Endothelial cell of umbilical vein (primary cell): ENCODE results near the gene CD38. TPM values are rescaled to one million over a fixed set of nuclear protein-coding genes. Genes with fewer than 3 reads are reported as not detected.

Experiments used
- BruUV-seq: library from RNA; stranded (reverse); fragments of 400-500 nt; replicated peaks from 2 replicates; lab custom pipeline; 2021; lab: Mats Ljungman, UMichigan
- CTCF ChIA-PET: fragments of 300-600, 350-600 bp; sonication (Branson Sonifier 250); formaldehyde crosslinking; loops from one replicate; lab custom pipeline; 2021; ENCODE audit warnings: antibody characterized with exemption, inconsistent platforms; lab: Charles Lee
- POLR2A ChIA-PET: fragments of 300-600, 350-600 bp; sonication (Branson Sonifier 250); formaldehyde crosslinking; loops from one replicate; lab custom pipeline; 2021; ENCODE audit warnings: antibody characterized with exemption, inconsistent platforms; lab: Charles Lee
- DNase-seq: peaks from one replicate; pipeline ENCODE4 v3.0.0-alpha.2; 2011; ENCODE audit warnings: low read depth, low spot score
- FAIRE-seq: peaks from 2 replicates; lab custom pipeline; 2011; peaks lifted over from hg19 to GRCh38; lab: Jason Lieb, UNC
- H2AFZ ChIP-seq: 2 replicates; pipeline ENCODE4 v1.6.0; 2012; ENCODE audit warnings: low read depth, low read length, control low read depth, inconsistent platforms
- H3K27ac ChIP-seq: 2 replicates; pipeline ENCODE4 v1.5.1; 2011; ENCODE audit warnings: low read depth, mild to moderate bottlenecking, control low read depth, low read length, moderate library complexity; ENCODE audit not compliant: insufficient read depth
- H3K27me3 ChIP-seq, 2 experiments: 2 replicates each; pipeline versions ENCODE4 v1.6.0 to v1.6.1; 2011; ENCODE audit warnings: low read length in 2 of 2, mixed read lengths in 1 of 2; ENCODE audit not compliant: control insufficient read depth in 2 of 2, insufficient read depth in 2 of 2
- H3K36me3 ChIP-seq, 2 experiments: 2 replicates in 1 of 2; 3 replicates in 1 of 2; pipeline ENCODE4 v1.5.1; 2011; ENCODE audit warnings: low read length in 2 of 2, mild to moderate bottlenecking in 1 of 2, moderate library complexity in 1 of 2; ENCODE audit not compliant: control insufficient read depth in 2 of 2, insufficient read depth in 2 of 2; ENCODE audit errors: extremely low read depth in 1 of 2
- H3K4me1 ChIP-seq: 3 replicates; pipeline ENCODE4 v1.5.1; 2011; ENCODE audit warnings: mild to moderate bottlenecking, low read length; ENCODE audit not compliant: control insufficient read depth, insufficient read depth; ENCODE audit errors: extremely low read depth
- H3K4me2 ChIP-seq: 2 replicates; pipeline ENCODE4 v1.6.1; 2011; ENCODE audit warnings: low read length, control low read depth, mixed read lengths; ENCODE audit not compliant: insufficient read depth
- H3K4me3 ChIP-seq, 3 experiments: fragments of 200-600 bp in 1 of 3; sonication (generic), shearing (Covaris generic) in 1 of 3; replicated peaks in 1 of 3; 2 replicates each; pipeline ENCODE4 v1.5.1; 2011 to 2016; ENCODE audit warnings: control low read depth in 3 of 3, low read length in 3 of 3, mild to moderate bottlenecking in 2 of 3, inconsistent platforms in 1 of 3, low read depth in 1 of 3, moderate library complexity in 1 of 3; ENCODE audit not compliant: insufficient read depth in 1 of 3
- H3K79me2 ChIP-seq: 2 replicates; pipeline ENCODE4 v1.6.0; 2012; ENCODE audit warnings: low read length, inconsistent platforms; ENCODE audit not compliant: control insufficient read depth, insufficient read depth
- H3K9ac ChIP-seq: replicated peaks from 2 replicates; pipeline ENCODE3; 2011; ENCODE audit warnings: low read length, control low read depth; ENCODE audit not compliant: insufficient read depth; ENCODE audit errors: extremely low read depth
- H3K9me1 ChIP-seq: replicated peaks from 3 replicates; pipeline ENCODE4 v1.6.0; 2011; ENCODE audit warnings: mild to moderate bottlenecking, low read length; ENCODE audit not compliant: control insufficient read depth, insufficient read depth; ENCODE audit errors: extremely low read depth
- H3K9me3 ChIP-seq: replicated peaks from 2 replicates; pipeline ENCODE4 v1.5.1; 2012; ENCODE audit warnings: low read length, inconsistent platforms; ENCODE audit not compliant: control insufficient read depth, insufficient read depth
- H4K20me1 ChIP-seq: replicated peaks from 2 replicates; pipeline ENCODE3; 2011; ENCODE audit warnings: mild to moderate bottlenecking, low read length; ENCODE audit not compliant: control insufficient read depth, insufficient read depth; ENCODE audit errors: extremely low read depth
- FOS ChIP-seq: IDR thresholded peaks from 2 replicates; pipeline ENCODE4 v1.6.1; 2011; ENCODE audit warnings: mild to moderate bottlenecking, low read length, moderate library complexity, borderline replicate concordance; ENCODE audit not compliant: insufficient read depth
- GATA2 ChIP-seq: IDR thresholded peaks from 2 replicates; pipeline ENCODE4 v1.7.0; 2011; ENCODE audit warnings: low read depth, mild to moderate bottlenecking, moderate library complexity, mixed read lengths, low read length; ENCODE audit not compliant: insufficient read length, insufficient read depth
- JUN ChIP-seq: IDR thresholded peaks from 2 replicates; pipeline ENCODE4 v1.6.1; 2011; ENCODE audit warnings: borderline replicate concordance, low read depth; ENCODE audit not compliant: insufficient read length, insufficient read depth
- POLR2AphosphoS5 ChIP-seq: IDR thresholded peaks from 2 replicates; pipeline ENCODE4 v1.6.1; 2012; ENCODE audit warnings: low read depth, mild to moderate bottlenecking, control low read depth, low read length, moderate library complexity; ENCODE audit not compliant: insufficient read depth
- dilution Hi-C: fragments of 300-500 bp; cut with MboI; formaldehyde crosslinking; loops from one replicate; pipeline ENCODE4 v1.15.0; 2019; ENCODE audit warnings: low sequenced_read_pairs; ENCODE audit not compliant: extremely low pct_ligation_motif_present
- intact Hi-C: fragments of 100-400 bp; cut with micrococcal nuclease; formaldehyde crosslinking; loops from one replicate; pipeline ENCODE4 v1.10.0; 2022
- polyA plus RNA-seq, 4 experiments: library from polyadenylated mRNA; depleted of rRNA in 3 of 4; stranded (reverse) in 3 of 4; unstranded in 1 of 4; fragments of >200 nt; gene quantifications; 2 replicates each; pipeline versions ENCODE4 v1.2.1 to v1.2.3, GENCODE V29; 2011 to 2012; ENCODE audit warnings: missing spikeins in 1 of 4
- total RNA-seq: library from RNA; stranded (reverse); gene quantifications from 2 replicates; pipeline ENCODE4 v1.2.3, GENCODE V29; 2021
- TF ChIP-seq, protein P1 (sequence below), 2 donors: IDR thresholded peaks; 1 replicate in 1 of 2; 2 replicates in 1 of 2; pipeline ENCODE4 v1.5.1; 2011; ENCODE audit warnings: low read length in 2 of 2, mild to moderate bottlenecking in 2 of 2, moderate library complexity in 2 of 2, control low read depth in 1 of 2, inconsistent platforms in 1 of 2, low read depth in 1 of 2; ENCODE audit not compliant: insufficient read depth in 1 of 2; ENCODE audit errors: extremely low read depth in 1 of 2

The CD38 gene
- total and polyA plus RNA-seq, 2 donors (not counting 3 experiments of a cell fraction or from before 2014, with no cell fraction given), result 0.11 to 0.31 TPM

GRCh38 chr4:15754323-15754722 lies 23.8 kb upstream of the CD38 start:
- no peaks in the 10 kb centered on the region for H3K9me3 ChIP-seq
- no peak overlapping the region for H3K4me3 ChIP-seq
- dilution Hi-C loops (no loop called here), intact Hi-C loops (no loop called here)
- no TSS peak for BruUV-seq
- no peaks in the 10 kb centered on the region for H3K79me2 ChIP-seq
- H3K4me1 ChIP-seq, result peaks cover 16% of the 10 kb centered on the region
- H4K20me1 ChIP-seq, result no peaks in the 10 kb centered on the region
- peak overlapping the region; percentile 2 for H3K4me2 ChIP-seq
- no peak overlapping the region for H2AFZ ChIP-seq
- peak overlapping the region; percentile 58 for H3K27ac ChIP-seq
- FAIRE-seq, result peak; percentile 78
- H3K9me1 ChIP-seq, result no peaks in the 10 kb centered on the region
- ChIA-PET CTCF (interaction anchor here (0.6 to 1.4 kb wide), 3 partner anchors 15 to 79 kb away, joined by 3 to 6 read pairs (median 4); no protein-coding TSS in a partner anchor), POLR2A (no interaction called here)
- TF ChIP-seq FOS, result peak; percentile 69
- peak; percentile 45 for TF ChIP-seq POLR2AphosphoS5
- TF ChIP-seq, protein P1, sequence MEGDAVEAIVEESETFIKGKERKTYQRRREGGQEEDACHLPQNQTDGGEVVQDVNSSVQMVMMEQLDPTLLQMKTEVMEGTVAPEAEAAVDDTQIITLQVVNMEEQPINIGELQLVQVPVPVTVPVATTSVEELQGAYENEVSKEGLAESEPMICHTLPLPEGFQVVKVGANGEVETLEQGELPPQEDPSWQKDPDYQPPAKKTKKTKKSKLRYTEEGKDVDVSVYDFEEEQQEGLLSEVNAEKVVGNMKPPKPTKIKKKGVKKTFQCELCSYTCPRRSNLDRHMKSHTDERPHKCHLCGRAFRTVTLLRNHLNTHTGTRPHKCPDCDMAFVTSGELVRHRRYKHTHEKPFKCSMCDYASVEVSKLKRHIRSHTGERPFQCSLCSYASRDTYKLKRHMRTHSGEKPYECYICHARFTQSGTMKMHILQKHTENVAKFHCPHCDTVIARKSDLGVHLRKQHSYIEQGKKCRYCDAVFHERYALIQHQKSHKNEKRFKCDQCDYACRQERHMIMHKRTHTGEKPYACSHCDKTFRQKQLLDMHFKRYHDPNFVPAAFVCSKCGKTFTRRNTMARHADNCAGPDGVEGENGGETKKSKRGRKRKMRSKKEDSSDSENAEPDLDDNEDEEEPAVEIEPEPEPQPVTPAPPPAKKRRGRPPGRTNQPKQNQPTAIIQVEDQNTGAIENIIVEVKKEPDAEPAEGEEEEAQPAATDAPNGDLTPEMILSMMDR (IDR thresholded peaks at IDR 0.05; ENCODE audit: extremely low read depth in 1 of 2, insufficient read depth in 1 of 2, low read depth in 1 of 2, low read length in 2 of 2), result no peak
- peak; percentile 48 for TF ChIP-seq JUN
- peak; percentile 97 for TF ChIP-seq GATA2
- H3K9ac ChIP-seq, result no peak overlapping the region
- DNase-seq, result peak; percentile 86
- no peaks in the 10 kb centered on the region for H3K27me3 ChIP-seq
- H3K36me3 ChIP-seq, result no peaks in the 10 kb centered on the region
